Transverse colon (tissue), 4 donors: ENCODE data around the gene RHOT2. TPM values are rescaled to one million over a fixed set of nuclear protein-coding genes. Genes with fewer than 3 reads are reported as not detected.

Experiments used
- DNase-seq: peaks from one replicate; pipeline ENCODE4 v3.0.0-alpha.2; 2019
- H3K27ac ChIP-seq, 4 donors: fragments of 200-600 bp; sonication (generic); 2 replicates each; pipeline ENCODE4 v1.5.1; 2016 to 2018; ENCODE audit warnings: inconsistent platforms in 4 of 4
- H3K27me3 ChIP-seq: fragments of 200-600 bp; sonication (generic); 2 replicates; pipeline ENCODE4 v1.5.1; 2017; ENCODE audit warnings: inconsistent platforms
- H3K36me3 ChIP-seq, 4 donors: fragments of 200-600 bp; sonication (generic); 2 replicates each; pipeline ENCODE4 v1.5.1; 2017 to 2019; ENCODE audit warnings: inconsistent platforms in 4 of 4
- H3K4me1 ChIP-seq, 4 donors: fragments of 200-600 bp; sonication (generic); 2 replicates each; pipeline ENCODE4 v1.5.1; 2017 to 2020; ENCODE audit warnings: inconsistent platforms in 4 of 4
- H3K4me3 ChIP-seq, 4 donors: fragments of 200-600 bp; sonication (generic); 1 replicate in 1 of 4; 2 replicates in 3 of 4; pipeline versions ENCODE4 v1.5.1 to v1.6.1; 2017 to 2019; ENCODE audit warnings: inconsistent platforms in 4 of 4
- H3K9me3 ChIP-seq, 2 donors: fragments of 200-600 bp; sonication (generic); 2 replicates each; pipeline ENCODE4 v1.5.1; 2017 to 2019; ENCODE audit warnings: inconsistent platforms in 2 of 2
- CTCF ChIP-seq, 5 experiments: fragments of 200-600 bp in 3 of 5; fragments of 450-650 bp in 2 of 5; sonication (generic) in 3 of 5; IDR thresholded peaks; 1 replicate in 2 of 5; 2 replicates in 3 of 5; pipeline ENCODE4 v1.5.1; 2016 to 2017; ENCODE audit warnings: antibody characterized with exemption in 5 of 5, inconsistent platforms in 3 of 5, mild to moderate bottlenecking in 2 of 5, moderate library complexity in 1 of 5
- EP300 ChIP-seq: sonication (generic); formaldehyde crosslinking; IDR thresholded peaks from one replicate; pipeline ENCODE4 v1.6.1; 2017; ENCODE audit warnings: antibody characterized with exemption, low read depth
- POLR2A ChIP-seq: fragments of 450-650 bp; IDR thresholded peaks from one replicate; pipeline ENCODE4 v1.6.1; 2016; ENCODE audit warnings: antibody characterized with exemption, mild to moderate bottlenecking, moderate library complexity
- POLR2AphosphoS5 ChIP-seq, 3 donors: sonication (generic); formaldehyde crosslinking; IDR thresholded peaks; one replicate each; pipeline ENCODE4 v1.6.1; 2016; ENCODE audit warnings: antibody characterized with exemption in 3 of 3
- WGBS, 2 donors: methylation state at CpG; one replicate each; pipeline ENCODE4 v1.1.5; 2018; ENCODE audit warnings: low coverage in 1 of 2; 5-methylcytosine and 5-hydroxymethylcytosine counted together
- in situ Hi-C, 4 donors: fragments of 200-750 bp; cut with MboI; loops; one replicate each; pipeline versions ENCODE4 v1.15.0 to v1.15.1; 2017; ENCODE audit warnings: low sequenced_read_pairs in 3 of 4, low pct_ligation_motif_present in 1 of 4, low pct_unique_long_range_greater_than_20kb in 1 of 4
- intact Hi-C: fragments of 100-400 bp; cut with DNase I; formaldehyde crosslinking; loops from one replicate; pipeline ENCODE4 v1.15.1; 2023; ENCODE audit warnings: low total_unique reads
- total RNA-seq, 4 donors: library from RNA; depleted of rRNA; stranded (reverse); fragments of >200 nt; gene quantifications; one replicate each; pipeline ENCODE4 v1.1.0, GENCODE V29; 2016

Gene RHOT2
- total RNA-seq, 4 donors from 2014 or later = 133 to 386 (median 259) TPM

- 0% methylated on average over 54 of the region's 91 CpGs; no CpG with 5 or more reads in 1 of the 2 donors for WGBS, 2 donors
- H3K4me1 ChIP-seq = peaks cover 44 to 81% (median 65%) of the 10 kb centered on the region in 4 donors
- TF ChIP-seq POLR2A (peak; percentile 44), EP300 (no peak), POLR2AphosphoS5 (IDR thresholded peaks at IDR 0.05) (peak in 2 of 3 donors; percentile 59 to 74), CTCF (IDR thresholded peaks at IDR 0.05) (no peak)
- no peaks in the 10 kb centered on the region for H3K27me3 ChIP-seq
- peak within 1 kb of the TSS; percentile 69 to 86 (median 79) for H3K4me3 ChIP-seq
- intact Hi-C loops = no loop called here
- H3K36me3 ChIP-seq = peaks cover 0 to 9% (median 0%) of the 10 kb centered on the region in 4 donors
- in situ Hi-C loops = no loop called here
- peak; percentile 92 for DNase-seq
- no peaks in the 10 kb centered on the region for H3K9me3 ChIP-seq
- peak within 1 kb of the TSS; percentile 91 to 96 (median 95) for H3K27ac ChIP-seq
Observed at GRCh38 chr16:679814-680624, 12.1 kb downstream of the RHOT2 start, which contains the start of gene STUB1. Gene STUB1, plus strand, starts transcription at chr16:680410. Its CDS starts 116 bp downstream, at chr16:680526.

- TF ChIP-seq POLR2A = no peak
- TF ChIP-seq EP300 = no peak
- TF ChIP-seq CTCF (IDR thresholded peaks at IDR 0.05) = no peak
- TF ChIP-seq POLR2AphosphoS5 (IDR thresholded peaks at IDR 0.05) = no peak
- DNase-seq = no peak
- peaks cover 42 to 80% (median 64%) of the 10 kb centered on the region in 4 donors for H3K4me1 ChIP-seq
Observed at GRCh38 chr16:680625-680945, 12.7 kb downstream of the RHOT2 start.

DNA sequence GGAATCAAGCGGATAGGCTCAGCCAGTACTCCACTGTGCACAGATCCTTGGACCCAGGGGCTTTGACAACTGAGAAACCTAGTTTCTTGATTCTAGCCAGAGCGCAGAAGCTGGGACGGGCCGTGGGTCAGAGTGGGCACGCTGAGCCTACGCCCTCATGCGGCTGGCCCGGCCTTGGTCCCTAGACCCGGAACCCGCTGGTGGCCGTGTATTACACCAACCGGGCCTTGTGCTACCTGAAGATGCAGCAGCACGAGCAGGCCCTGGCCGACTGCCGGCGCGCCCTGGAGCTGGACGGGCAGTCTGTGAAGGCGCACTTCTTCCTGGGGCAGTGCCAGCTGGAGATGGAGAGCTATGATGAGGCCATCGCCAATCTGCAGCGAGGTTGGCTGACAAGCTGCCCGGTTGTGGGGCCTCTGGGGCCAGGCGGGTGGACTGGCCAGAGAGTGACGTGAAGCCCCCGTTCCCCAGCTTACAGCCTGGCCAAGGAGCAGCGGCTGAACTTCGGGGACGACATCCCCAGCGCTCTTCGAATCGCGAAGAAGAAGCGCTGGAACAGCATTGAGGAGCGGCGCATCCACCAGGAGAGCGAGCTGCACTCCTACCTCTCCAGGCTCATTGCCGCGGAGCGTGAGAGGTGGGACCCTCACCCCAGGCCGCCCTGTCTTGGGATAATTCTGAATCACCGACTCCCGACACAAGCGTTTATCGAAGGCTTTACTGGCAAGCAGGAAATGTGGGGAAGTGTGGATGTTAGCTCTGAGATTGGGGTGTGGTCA lies 13.2 kb downstream of the RHOT2 start:
- peak; percentile 56 for DNase-seq
- 48% methylated on average over 39 of the region's 44 CpGs; no CpG with 5 or more reads in 1 of the 2 donors for WGBS, 2 donors
- H3K4me1 ChIP-seq = peaks cover 40 to 75% (median 61%) of the 10 kb centered on the region in 4 donors

More at GRCh38 chr16:680625-680945, 12.7 kb downstream of the RHOT2 start:
- Histone ChIP-seq H3K27ac (peak overlapping the region; percentile 91 to 96 (median 95)), H3K4me3 (peak overlapping the region; percentile 69 to 86 (median 79)), H3K27me3 (no peaks in the 10 kb centered on the region), H3K9me3 (no peaks in the 10 kb centered on the region), H3K36me3 (peaks cover 0 to 9% (median 0%) of the 10 kb centered on the region in 4 donors)
- in situ Hi-C loops = no loop called here
- 1% methylated on average over 27 of the region's 38 CpGs; no CpG with 5 or more reads in 1 of the 2 donors for WGBS, 2 donors
- intact Hi-C loops = no loop called here

More for the DNA sequence above, 13.2 kb downstream of the RHOT2 start:
- intact Hi-C loops (no loop called here), in situ Hi-C loops (no loop called here)
- Histone ChIP-seq H3K9me3 (no peaks in the 10 kb centered on the region), H3K36me3 (peaks cover 0 to 9% (median 0%) of the 10 kb centered on the region in 4 donors), H3K4me3 (peak overlapping the region; percentile 69 to 86 (median 79)), H3K27ac (peak overlapping the region; percentile 91 to 96 (median 95)), H3K27me3 (no peaks in the 10 kb centered on the region)
- TF ChIP-seq POLR2A = no peak
- peak in 1 of 3 donors; percentile 8 for TF ChIP-seq POLR2AphosphoS5 (IDR thresholded peaks at IDR 0.05)
- TF ChIP-seq CTCF (IDR thresholded peaks at IDR 0.05) = peak in 1 of 5 experiments; percentile 8
- TF ChIP-seq EP300 = no peak
